HG03571 (cell line): ENCODE data around the gene B3GLCT.
A peak's percentile ranks its signal among the peaks of the same experiment; 100 is the strongest.
"Not testable (repeated sequence)": the region's sequence is repeated elsewhere in the genome, so short reads cannot be mapped to it uniquely, and the experiment has no call there.

ENCODE experiments used
- ATAC-seq: cut with Tn5 transposase; IDR thresholded peaks from one replicate; pipeline ENCODE4 v1.9.1; 2021; ENCODE audit not compliant: unreplicated experiment

Gene B3GLCT

GRCh38 chr13:31199849-31200636, at the start of gene B3GLCT:
B3GLCT (plus strand) TSS chr13:31199975; CDS start chr13:31200085, 110 bp downstream.
- peak; percentile 82 for ATAC-seq

GRCh38 chr13:31150315-31150985, 49.3 kb upstream of the B3GLCT start:
- ATAC-seq = no peak

GRCh38 chr13:31151837-31152236, 47.9 kb upstream of the B3GLCT start:
- ATAC-seq = no peak

- ATAC-seq = no peak
Measured at GRCh38 chr13:31154939-31155338, 44.8 kb upstream of the B3GLCT start.

DNA sequence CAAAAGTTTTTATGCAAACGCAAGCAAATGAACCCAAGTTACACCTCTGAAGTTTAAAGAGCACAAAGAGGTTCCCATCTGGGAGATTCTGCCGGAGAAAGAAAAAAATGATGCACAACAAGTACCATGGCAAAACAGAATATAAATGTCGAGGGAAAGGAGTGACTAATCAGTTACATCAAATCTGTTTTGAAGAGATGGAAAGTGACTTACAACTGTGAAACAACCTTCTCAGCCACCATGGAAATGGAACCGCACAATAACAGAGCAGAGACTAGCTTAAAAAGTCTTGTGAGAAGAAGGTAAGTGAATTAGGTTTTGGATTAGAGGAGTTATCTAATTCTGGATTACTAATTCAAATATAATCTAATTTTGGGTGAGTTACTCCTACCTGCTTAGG, 40.5 kb upstream of the B3GLCT start:
- ATAC-seq = no peak

DNA sequence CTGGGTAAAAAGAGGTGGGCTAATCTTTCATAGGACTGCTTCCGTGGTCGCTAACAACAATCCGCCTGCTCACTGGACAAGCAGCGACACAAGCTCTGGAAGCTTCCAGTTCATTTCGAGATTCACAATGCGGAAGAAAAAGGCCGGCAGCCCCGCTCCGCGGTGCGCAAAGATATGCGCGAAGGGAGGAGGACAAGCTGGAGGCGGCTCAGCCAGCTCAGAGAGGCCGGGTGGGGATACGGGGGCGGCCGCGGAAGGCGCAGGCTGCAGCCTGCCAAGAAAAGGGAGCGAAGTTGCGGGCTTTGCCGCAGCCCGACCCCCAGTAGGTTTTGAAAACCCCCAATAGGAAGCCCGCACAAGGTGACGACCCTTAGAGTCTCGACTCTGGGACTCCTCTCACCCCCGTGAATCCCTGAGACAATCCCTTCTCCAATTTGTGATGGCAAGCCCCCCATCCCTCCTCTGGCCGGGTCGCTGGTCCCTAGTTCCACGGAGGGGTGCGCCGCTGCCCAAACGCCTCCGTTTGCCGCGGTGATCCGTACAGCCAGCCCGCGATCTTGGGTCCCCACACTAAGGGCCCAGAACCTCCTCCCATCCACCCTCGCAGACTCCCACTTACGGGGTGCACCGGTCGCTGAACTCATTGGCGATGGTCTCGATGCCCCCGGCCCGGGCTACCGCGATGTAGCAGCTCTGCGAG, 38.8 kb upstream of the B3GLCT start:
- no peak for ATAC-seq

GRCh38 chr13:31161557-31162150, 38.1 kb upstream of the B3GLCT start, which contains the start of gene HSPH1:
HSPH1 (minus strand) TSS chr13:31161904; CDS start chr13:31161582, 322 bp downstream.
- ATAC-seq = peak; percentile 80

GRCh38 chr13:31162151-31163008, 37.4 kb upstream of the B3GLCT start:
- ATAC-seq = peak; percentile 83

DNA sequence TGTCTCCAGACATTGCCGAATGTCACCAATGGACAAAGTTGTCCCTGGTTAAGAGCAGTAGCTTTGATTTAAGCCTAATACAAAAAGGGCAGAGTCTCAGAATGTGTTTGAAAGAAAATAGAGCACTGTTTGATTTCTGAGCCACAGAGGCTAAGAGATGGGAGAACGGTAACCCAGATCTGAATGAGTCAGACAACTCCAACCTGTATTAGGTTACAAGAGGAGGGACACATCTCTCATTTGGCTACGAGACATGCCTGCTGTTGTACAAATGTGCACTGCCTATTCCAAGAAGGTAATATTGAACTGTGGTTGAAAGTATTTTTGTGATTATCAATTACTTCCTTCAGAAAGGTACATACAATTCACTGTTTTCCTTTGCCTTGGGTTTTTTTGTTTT, 33.2 kb upstream of the B3GLCT start:
- ATAC-seq = no peak

- peak; percentile 71 for ATAC-seq
Measured at GRCh38 chr13:31167490-31167889, 32.3 kb upstream of the B3GLCT start.

DNA sequence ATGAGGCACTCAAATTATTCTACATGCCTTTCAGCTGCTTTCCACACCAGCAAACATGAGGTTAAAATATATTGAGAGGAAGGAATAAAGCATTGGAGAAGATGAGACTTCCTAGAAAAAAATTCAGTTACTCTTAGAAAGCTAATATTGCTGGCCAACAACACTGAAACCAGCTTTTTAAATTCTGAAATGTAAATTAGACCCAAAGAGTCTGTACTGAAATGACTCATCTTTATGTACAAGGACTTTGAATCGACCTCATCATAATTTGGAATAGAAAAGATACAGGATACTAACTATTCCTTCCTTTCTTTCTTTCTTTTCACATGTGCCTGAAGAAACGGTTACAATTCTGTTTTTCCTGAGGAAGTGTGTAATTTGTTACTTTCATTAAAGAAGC, 31.6 kb upstream of the B3GLCT start:
- ATAC-seq = peak; percentile 54

- ATAC-seq = no peak
Measured at GRCh38 chr13:31168736-31169135, 31.0 kb upstream of the B3GLCT start.

- ATAC-seq = no peak
Measured at GRCh38 chr13:31172001-31172400, 27.8 kb upstream of the B3GLCT start.

DNA sequence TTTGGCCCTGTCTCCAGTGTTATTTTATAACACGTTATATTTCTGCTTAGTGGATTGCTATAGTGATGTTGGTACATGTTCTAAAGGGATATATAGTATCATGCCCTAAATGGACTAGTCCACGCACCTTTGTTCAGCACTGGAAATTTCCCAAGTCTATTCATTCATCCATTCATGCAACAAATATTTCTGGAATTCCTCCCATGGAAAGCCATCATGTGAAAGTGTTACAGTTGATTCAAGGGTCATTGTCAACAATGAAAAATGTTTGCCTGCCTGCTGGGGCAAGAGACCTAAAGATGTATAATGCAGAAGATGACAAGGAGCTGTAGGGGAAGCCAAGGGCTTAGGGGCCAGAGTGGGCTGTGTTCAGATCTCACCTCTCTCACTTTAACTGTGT, 27.2 kb upstream of the B3GLCT start:
- ATAC-seq = no peak

DNA sequence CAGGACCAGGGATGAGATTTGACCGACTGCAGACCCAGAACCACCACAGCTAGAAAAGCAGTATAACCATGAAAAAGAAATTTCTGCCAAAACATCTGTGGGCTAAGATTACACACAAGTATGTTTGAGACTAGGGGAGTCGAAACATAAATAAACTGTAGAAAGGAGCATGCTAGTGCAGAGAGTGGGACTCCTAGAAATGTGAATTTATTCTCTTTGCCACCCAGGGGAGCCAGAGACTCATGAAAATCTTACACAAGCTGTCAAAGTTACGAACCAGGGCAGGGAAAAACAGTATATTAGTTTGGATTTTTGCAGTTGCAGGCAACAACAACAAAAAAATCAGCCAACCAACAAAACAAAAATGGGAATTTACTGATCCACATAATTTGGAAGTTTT, 25.8 kb upstream of the B3GLCT start:
- no peak for ATAC-seq

- no peak for ATAC-seq
Measured at GRCh38 chr13:31175847-31176532, 23.8 kb upstream of the B3GLCT start.

- ATAC-seq = not testable (repeated sequence)
Measured at GRCh38 chr13:31177813-31178495, 21.8 kb upstream of the B3GLCT start.

DNA sequence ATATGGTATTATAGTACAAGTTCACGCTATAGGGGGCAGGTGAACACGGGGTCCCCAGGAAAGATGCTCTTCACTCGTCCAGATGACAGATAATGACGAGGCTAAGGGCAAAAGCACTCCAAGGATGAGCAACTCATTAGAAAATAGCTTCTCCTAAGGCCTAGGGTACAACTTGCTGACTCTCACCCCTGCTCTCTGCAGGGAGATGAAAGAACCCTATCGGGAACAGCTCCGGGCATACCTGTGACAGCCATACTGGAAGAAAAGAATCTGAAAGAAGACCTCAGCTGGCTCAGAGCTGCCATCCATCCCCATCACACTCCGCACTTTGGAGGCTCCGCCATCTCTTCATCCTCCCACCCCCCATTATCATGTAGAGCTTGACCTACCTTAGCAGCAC, 20.5 kb upstream of the B3GLCT start:
- ATAC-seq = no peak

- ATAC-seq = no peak
Measured at GRCh38 chr13:31179754-31180153, 20.0 kb upstream of the B3GLCT start.
